RWPE2 (cell line): ENCODE measurements around the gene NPC1L1.

ENCODE experiments used
- ATAC-seq: fragments of 200-7000 bp; cut with Tn5 transposase; 3 replicates; pipeline ENCODE4 v1.9.1; 2021; ENCODE audit warnings: low read depth
- DNase-seq: peaks from one replicate; pipeline ENCODE4 v3.0.0-alpha.2; 2020; ENCODE audit warnings: low spot score
- H3K27ac ChIP-seq: fragments of 450-650 bp; 2 replicates; pipeline ENCODE4 v1.5.1; 2017; ENCODE audit warnings: mild to moderate bottlenecking; ENCODE audit not compliant: poor library complexity, severe bottlenecking
- H3K27me3 ChIP-seq: fragments of 250-450 bp; sonication (Bioruptor Pico); 2 replicates; pipeline ENCODE4 v1.5.1; 2021; ENCODE audit warnings: mild to moderate bottlenecking, moderate library complexity; ENCODE audit not compliant: insufficient read depth, poor library complexity, severe bottlenecking
- H3K36me3 ChIP-seq: fragments of 250-450 bp; sonication (Bioruptor Pico); 2 replicates; pipeline ENCODE4 v1.5.1; 2020; ENCODE audit warnings: low read depth, mild to moderate bottlenecking, moderate library complexity
- H3K4me1 ChIP-seq: fragments of 250-450 bp; sonication (Bioruptor Pico); 2 replicates; pipeline ENCODE4 v1.5.1; 2021; ENCODE audit warnings: mild to moderate bottlenecking, moderate library complexity; ENCODE audit not compliant: insufficient read depth, poor library complexity, severe bottlenecking
- H3K4me3 ChIP-seq: fragments of 250-450 bp; sonication (Bioruptor Pico); 2 replicates; pipeline ENCODE4 v1.5.1; 2021; ENCODE audit warnings: mild to moderate bottlenecking, moderate library complexity; ENCODE audit not compliant: severe bottlenecking
- H3K9me3 ChIP-seq: fragments of 250-450 bp; sonication (Bioruptor Pico); 2 replicates; pipeline ENCODE4 v1.5.1; 2021; ENCODE audit warnings: mild to moderate bottlenecking, moderate library complexity; ENCODE audit not compliant: severe bottlenecking
- TF ChIP-seq, protein P1 (sequence below): fragments of 450-650 bp; IDR thresholded peaks from one replicate; pipeline ENCODE4 v1.5.1; 2017; ENCODE audit warnings: mild to moderate bottlenecking, moderate library complexity; ENCODE audit not compliant: poor library complexity, severe bottlenecking

Gene NPC1L1

GRCh38 chr7:44549457-44549856 lies 8.3 kb upstream of the NPC1L1 start:
- TF ChIP-seq, protein P1, sequence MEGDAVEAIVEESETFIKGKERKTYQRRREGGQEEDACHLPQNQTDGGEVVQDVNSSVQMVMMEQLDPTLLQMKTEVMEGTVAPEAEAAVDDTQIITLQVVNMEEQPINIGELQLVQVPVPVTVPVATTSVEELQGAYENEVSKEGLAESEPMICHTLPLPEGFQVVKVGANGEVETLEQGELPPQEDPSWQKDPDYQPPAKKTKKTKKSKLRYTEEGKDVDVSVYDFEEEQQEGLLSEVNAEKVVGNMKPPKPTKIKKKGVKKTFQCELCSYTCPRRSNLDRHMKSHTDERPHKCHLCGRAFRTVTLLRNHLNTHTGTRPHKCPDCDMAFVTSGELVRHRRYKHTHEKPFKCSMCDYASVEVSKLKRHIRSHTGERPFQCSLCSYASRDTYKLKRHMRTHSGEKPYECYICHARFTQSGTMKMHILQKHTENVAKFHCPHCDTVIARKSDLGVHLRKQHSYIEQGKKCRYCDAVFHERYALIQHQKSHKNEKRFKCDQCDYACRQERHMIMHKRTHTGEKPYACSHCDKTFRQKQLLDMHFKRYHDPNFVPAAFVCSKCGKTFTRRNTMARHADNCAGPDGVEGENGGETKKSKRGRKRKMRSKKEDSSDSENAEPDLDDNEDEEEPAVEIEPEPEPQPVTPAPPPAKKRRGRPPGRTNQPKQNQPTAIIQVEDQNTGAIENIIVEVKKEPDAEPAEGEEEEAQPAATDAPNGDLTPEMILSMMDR = no peak
- H3K36me3 ChIP-seq = no peaks in the 10 kb centered on the region
- no peak overlapping the region for H3K27ac ChIP-seq
- no peaks in the 10 kb centered on the region for H3K9me3 ChIP-seq
- H3K27me3 ChIP-seq = no peaks in the 10 kb centered on the region
- DNase-seq (no peak), ATAC-seq (no peak)
- H3K4me1 ChIP-seq = peaks cover 3% of the 10 kb centered on the region
- H3K4me3 ChIP-seq = no peak overlapping the region

DNA sequence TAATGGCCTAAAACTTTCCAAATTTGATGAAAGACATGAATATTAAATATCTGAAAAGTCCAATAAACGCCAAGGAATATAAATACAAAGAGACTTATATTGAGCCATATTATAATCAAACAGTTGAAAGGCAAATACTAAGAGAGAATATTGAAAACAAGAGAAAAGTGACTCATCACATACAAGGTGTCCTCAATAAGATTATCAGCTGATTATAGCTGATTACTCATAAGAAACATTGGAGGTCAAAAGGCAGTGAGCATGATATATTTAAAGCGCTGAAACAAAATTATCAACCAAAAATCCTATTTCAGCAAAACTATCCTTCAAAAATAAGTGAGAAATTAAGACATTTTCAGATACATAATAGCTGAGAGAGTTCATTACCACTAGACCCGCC lies 7.8 kb upstream of the NPC1L1 start:
- ATAC-seq (no peak), DNase-seq (no peak)
- H3K9me3 ChIP-seq = no peaks in the 10 kb centered on the region
- no peaks in the 10 kb centered on the region for H3K36me3 ChIP-seq
- no peak overlapping the region for H3K4me3 ChIP-seq
- TF ChIP-seq, protein P1 = no peak
- no peaks in the 10 kb centered on the region for H3K27me3 ChIP-seq
- H3K27ac ChIP-seq = no peak overlapping the region
- peaks cover 8% of the 10 kb centered on the region for H3K4me1 ChIP-seq

GRCh38 chr7:44547536-44548231 lies 6.6 kb upstream of the NPC1L1 start:
- Histone ChIP-seq H3K27ac (no peak overlapping the region), H3K36me3 (no peaks in the 10 kb centered on the region), H3K27me3 (no peaks in the 10 kb centered on the region), H3K9me3 (no peaks in the 10 kb centered on the region), H3K4me1 (peaks cover 19% of the 10 kb centered on the region), H3K4me3 (no peak overlapping the region)
- DNase-seq (no peak), ATAC-seq (no peak)
- TF ChIP-seq, protein P1 = no peak

DNA sequence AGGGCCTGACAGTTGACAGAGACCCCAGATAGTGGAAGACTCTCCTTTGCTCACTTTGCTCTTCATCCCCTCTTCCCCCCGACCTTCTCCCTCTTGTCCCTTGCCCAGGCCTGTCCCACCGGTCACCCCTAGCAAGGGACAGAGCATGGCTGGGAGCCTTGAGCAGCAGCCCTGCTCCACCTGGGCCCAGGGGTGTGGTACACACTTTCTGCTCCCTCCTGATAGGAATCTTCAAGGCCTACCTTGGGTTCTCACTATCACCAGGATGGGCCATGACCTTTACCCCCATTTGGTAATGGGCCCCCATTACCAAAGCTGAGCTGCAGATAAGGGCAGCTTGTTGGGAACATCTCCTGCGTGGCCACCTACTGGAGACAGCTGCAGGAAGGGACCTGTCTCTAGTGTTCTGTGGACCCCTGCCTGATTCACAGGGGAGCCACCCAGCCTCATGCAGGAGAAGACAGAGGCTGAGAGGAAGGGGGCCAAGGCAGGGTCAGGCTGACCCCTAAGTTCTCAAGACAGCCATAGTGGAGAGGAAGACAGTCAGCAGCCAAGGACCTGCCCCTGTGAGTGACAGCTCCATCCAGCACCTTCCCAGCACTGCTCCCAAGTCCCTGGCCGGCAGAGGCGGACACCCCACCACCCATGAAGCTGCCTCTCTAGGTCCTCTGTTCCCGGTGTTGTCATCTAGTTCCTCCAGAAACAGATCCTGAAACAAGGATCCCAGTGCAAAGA lies 913 bp upstream of the NPC1L1 start:
- H3K4me1 ChIP-seq = peaks cover 19% of the 10 kb centered on the region
- H3K9me3 ChIP-seq = no peaks in the 10 kb centered on the region
- H3K27me3 ChIP-seq = no peaks in the 10 kb centered on the region
- no peak overlapping the region for H3K27ac ChIP-seq
- H3K36me3 ChIP-seq = no peaks in the 10 kb centered on the region
- ATAC-seq = no peak
- no peak overlapping the region for H3K4me3 ChIP-seq
- peak; percentile 29 for DNase-seq
- TF ChIP-seq, protein P1 = no peak

DNA sequence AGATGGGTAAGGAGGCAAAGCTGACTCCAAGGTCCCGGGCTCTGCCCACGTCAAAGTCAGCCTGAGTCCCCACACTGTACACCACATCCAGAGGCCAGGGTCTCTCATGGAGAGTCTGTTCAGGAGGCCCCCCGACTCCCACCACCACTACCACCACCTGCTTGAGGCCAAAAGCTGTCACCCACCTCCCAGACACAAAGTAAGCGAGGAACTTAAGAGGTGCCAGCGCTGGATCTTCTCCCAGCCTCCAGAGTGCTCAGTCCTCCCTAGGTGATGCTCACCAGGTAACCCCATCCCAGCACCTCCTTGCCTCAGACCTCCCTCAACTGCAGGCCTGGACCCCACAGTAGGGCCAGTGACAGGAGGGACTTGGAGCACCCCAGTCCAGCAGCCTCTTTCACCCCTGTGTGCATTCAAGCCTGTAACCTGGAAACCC lies 520 bp downstream of the NPC1L1 start:
- H3K9me3 ChIP-seq = no peaks in the 10 kb centered on the region
- H3K27me3 ChIP-seq = no peaks in the 10 kb centered on the region
- peaks cover 19% of the 10 kb centered on the region for H3K4me1 ChIP-seq
- H3K4me3 ChIP-seq = no peak overlapping the region
- no peaks in the 10 kb centered on the region for H3K36me3 ChIP-seq
- TF ChIP-seq, protein P1 = no peak
- no peak for ATAC-seq
- DNase-seq = no peak
- H3K27ac ChIP-seq = no peak overlapping the region
